Epithelial cell of prostate (primary cell): Measurements from ENCODE around the gene ANXA9.
A peak's percentile ranks its signal among the peaks of the same experiment; 100 is the strongest.

ENCODE experiments used
- DNase-seq: peaks from one replicate; pipeline ENCODE4 v3.0.0-alpha.2; 2011; ENCODE audit warnings: low read depth, low spot score
- H3K27ac ChIP-seq: fragments of 450-650 bp; 2 replicates; pipeline ENCODE4 v1.5.1; 2017; ENCODE audit warnings: mild to moderate bottlenecking

The ANXA9 gene

GRCh38 chr1:150973836-150974579, 8.1 kb upstream of the ANXA9 start:
- no peak for DNase-seq
- peak overlapping the region; percentile 60 for H3K27ac ChIP-seq

GRCh38 chr1:150974580-150975478, 7.3 kb upstream of the ANXA9 start, which contains the start of gene CERS2:
Gene CERS2, minus strand, starts transcription at chr1:150974835. Its CDS starts 5,745 bp downstream, at chr1:150969090.
- H3K27ac ChIP-seq: peak within 1 kb of the TSS; percentile 60

GRCh38 chr1:150976401-150976821, 5.7 kb upstream of the ANXA9 start:
- H3K27ac ChIP-seq: peak overlapping the region; percentile 80
- DNase-seq: no peak

More at GRCh38 chr1:150974580-150975478, 7.3 kb upstream of the ANXA9 start, which contains the start of gene CERS2:
- DNase-seq: no peak

GRCh38 chr1:150976879-150977694, 5.0 kb upstream of the ANXA9 start:
- peak overlapping the region; percentile 80 for H3K27ac ChIP-seq
- no peak for DNase-seq

DNA sequence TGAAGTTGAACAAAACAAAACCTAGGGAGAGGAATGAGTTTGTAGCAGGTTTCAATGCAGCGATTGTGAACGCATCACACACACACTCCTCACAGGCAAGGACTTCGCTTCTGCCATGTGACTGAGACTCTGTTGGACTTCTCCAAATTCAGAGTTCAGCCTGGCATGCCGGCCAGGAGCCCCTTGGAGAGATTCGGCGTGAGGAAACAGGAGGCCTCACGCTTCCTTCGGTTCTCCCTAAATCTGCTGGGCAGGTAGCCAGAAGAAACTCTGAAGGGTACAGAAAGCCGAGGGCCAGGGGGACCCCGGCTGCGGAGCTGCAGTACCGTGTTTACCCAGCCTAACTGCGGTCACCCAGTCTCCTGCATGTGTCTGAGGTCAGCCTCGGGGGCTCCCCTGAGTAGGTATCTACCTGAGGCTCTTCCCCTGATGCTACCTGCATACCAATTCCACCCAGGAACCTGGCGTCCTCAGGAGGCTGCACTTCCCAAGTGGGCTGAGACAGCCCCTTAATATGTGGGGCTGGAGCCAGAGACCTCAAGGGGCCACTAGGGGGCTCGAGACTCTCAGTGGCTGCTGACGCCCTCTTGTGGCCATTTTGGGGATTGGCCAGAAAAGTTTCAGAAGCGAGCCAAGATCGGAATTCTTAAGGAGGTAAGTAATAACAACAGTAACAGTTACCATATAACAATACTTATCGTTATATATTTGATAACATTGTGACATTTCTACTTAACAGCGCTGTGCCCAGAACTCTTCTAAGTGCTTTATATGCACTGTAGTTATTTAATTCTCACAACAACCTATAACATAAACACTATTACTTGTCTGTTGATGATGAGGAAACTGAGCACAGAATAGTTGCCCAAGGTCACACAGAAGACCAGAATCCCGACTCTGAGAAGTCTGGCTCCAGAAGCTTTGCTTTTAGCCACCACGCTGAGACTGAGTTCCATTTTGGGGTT, 2.7 kb upstream of the ANXA9 start:
- H3K27ac ChIP-seq: no peak overlapping the region
- no peak for DNase-seq

DNA sequence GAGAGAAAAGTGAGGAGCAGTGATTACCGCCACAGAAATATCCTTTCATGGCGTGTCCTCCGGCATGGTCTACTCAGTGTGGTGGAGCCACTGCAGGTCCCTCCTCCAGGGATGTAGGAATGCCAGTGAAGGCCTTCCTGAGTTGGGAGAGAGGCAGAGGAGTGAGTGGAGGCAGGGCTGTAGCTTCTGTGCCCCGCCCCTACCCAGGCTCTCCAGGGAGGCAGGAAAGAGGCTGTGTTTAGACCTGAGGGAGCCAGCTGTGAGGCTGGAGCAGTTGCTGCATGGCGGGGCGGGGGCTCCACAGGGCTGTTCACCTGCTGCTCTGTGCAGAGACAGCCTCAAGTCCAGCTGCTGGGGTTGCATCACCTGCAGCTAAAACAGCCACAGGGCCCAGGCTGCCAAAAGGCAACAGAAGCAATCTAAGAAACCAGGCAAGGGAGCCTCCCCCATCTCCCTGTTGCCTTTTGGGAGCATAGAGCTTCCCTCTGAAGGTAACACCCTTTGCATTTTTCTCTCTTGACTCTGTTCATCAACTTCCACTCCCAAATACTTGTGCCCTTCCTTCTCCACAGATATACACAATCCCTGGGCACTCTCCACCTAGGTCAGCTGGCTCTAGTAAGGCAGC, 801 bp upstream of the ANXA9 start:
- no peak for DNase-seq
- H3K27ac ChIP-seq: peak overlapping the region; percentile 84

DNA sequence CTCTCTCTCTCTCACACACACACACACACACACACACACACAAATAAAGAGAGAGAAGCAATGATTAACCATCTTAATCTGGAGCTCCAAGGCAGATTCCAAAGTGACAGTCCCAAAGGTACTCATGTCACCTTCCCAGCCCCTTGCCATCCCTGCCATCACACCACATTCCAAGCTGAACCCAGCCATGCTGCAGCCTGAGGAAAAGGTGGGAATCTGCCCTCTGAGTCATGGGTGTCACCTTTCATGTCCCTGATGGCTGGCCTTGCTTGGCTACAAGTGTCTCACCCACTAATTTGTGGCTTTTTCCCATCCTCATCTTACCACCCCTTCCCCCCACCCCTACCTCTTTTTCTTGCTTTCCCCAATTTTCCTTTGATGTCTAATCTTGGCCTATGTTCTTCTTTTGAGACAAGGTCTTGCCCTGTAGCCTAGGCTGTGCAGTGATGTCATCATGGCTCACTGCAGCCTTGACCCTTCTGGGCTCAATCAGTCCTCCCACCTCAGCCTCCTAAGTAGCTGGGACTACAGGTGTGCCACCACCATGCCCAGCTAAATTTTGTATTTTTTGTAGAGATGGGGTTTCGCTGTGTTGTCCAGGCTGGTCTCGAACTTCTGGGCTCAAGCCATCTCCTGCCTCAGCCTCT, 3.2 kb downstream of the ANXA9 start:
- no peak for DNase-seq
- no peak overlapping the region for H3K27ac ChIP-seq

- DNase-seq: no peak
- H3K27ac ChIP-seq: no peak overlapping the region
Measured at GRCh38 chr1:150987924-150988323, 5.8 kb downstream of the ANXA9 start.

DNA sequence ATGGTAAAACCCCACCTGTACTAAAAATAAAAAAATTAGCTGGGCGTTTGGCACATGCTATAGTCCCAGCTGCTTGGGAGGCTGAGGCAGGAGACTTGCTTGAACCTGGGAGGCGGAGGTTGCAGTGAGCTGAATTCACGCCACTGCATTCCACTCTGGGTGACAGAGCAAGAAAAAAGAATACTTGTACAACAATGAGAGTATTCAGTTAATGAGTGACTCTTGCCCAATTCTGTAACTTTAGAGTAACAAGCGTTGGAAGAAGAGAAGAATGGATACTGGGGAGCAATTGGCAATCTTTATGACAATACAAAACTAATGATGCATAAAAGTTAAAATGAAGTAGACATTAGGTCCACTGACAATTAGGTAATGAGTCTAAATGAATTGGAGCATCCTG, 10.5 kb downstream of the ANXA9 start:
- H3K27ac ChIP-seq: no peak overlapping the region
- no peak for DNase-seq

DNA sequence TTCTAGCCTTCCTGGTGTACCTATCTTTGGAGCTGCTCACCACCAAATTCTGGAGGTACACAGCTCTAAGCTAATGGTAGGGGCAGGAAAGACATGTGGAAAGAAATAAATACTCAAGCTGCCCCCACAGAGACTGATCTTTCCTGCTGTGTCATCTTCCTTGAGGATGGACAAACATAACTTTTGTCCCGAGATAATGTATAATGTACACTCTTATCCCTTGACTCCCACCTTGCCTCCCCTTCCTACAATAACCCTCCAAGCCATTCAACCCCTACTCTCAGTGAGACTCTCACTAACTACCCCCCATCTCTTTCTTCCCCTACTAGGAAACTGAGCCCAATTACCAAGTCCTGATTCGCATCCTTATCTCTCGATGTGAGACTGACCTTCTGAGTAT, 12.2 kb downstream of the ANXA9 start:
- DNase-seq: no peak
- no peak overlapping the region for H3K27ac ChIP-seq

GRCh38 chr1:150995460-150995859, 13.4 kb downstream of the ANXA9 start:
- H3K27ac ChIP-seq: no peak overlapping the region
- no peak for DNase-seq

DNA sequence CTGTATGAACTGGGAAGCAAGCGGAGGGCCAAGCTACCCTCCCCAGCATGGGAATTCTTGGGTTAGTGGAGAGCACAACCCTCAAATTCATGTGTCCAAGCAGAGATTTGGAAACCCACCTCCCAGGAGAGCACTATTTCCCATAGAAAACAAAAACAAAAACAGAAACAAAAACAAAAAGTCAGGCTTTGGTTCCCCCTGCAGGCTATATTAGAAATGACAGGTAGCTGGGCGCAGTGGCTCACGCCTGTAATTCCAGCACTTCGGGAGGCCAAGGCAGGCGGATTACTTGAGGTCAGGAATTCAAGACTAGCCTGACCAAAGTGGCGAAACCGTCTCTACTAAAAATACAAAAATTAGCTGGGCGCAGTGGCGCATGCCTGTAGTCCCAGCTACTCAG, 13.8 kb downstream of the ANXA9 start:
- no peak for DNase-seq
- no peak overlapping the region for H3K27ac ChIP-seq

DNA sequence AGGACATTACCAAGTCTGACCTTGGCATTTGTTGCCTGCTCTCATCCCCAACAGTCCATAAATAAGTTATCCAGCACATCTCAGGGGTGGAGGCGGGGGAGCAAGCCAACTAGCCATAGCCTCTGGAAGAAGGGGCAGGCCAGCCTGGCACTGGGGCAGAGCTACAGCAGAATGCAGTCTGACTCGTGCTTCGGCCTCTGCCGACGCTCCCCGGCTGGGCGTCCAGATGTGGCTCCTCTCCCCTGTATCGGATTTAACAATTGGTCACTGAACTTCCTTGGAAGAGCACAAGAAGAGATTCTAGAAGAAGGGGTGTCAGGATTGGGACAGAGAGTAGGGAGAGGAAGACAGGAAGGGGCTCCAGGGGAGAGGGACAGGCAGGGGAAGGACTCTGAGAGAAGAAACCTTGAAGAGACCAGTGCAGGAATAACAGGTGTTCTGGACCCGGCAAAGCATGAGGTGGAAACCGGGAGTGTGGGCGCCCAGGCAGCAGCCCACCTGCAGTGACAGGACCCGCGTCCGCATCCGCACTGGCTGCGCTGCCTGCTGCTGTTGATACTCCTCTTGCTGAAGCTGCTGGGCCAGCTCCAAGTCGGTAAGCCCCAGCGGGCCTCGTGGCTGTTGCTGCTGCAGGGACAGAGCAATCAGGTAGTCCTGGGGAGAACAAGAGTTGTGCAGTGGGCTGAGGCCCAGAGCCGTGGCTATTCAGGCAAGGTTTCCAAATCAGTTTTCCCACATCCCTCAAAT, 15.2 kb downstream of the ANXA9 start:
- no peak for DNase-seq
- no peak overlapping the region for H3K27ac ChIP-seq

DNA sequence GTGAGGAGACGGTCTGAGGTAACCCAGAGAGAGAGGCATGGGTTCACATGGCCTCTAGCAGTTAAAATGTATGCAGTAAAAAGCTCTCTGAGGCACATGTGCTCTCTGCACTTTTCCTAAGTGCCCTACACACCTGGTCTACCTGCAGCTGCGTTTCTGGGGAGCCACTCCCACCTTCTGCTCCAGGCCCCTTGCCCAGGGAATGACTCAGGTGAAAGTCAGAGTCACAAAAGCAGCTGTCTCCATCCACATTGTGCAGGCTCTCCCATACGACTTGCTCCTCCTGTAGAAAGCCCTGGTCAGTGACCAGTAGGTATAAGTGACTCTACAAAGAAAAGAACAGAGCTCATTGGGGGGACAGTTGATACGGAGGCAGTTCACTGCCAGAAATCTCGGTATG, 15.9 kb downstream of the ANXA9 start:
- no peak overlapping the region for H3K27ac ChIP-seq
- DNase-seq: no peak

GRCh38 chr1:150999051-150999674, 17.1 kb downstream of the ANXA9 start:
- DNase-seq: no peak
- no peak overlapping the region for H3K27ac ChIP-seq

GRCh38 chr1:150999926-151000325, 17.8 kb downstream of the ANXA9 start:
- no peak for DNase-seq
- H3K27ac ChIP-seq: no peak overlapping the region

GRCh38 chr1:151000408-151000807, 18.3 kb downstream of the ANXA9 start:
- H3K27ac ChIP-seq: no peak overlapping the region

More at GRCh38 chr1:151000408-151000807, 18.3 kb downstream of the ANXA9 start:
- no peak for DNase-seq
